NCI-H774 (cell line): ENCODE measurements around the gene ARIH2.
A peak's percentile ranks its signal among the peaks of the same experiment; 100 is the strongest.

Experiments used
- DNase-seq: peaks from one replicate; lab custom pipeline; 2025; lab: John Stamatoyannopoulos, UW

Gene ARIH2

GRCh38 chr3:48974076-48974864, 55.6 kb downstream of the ARIH2 start:
- no peak for DNase-seq

- no peak for DNase-seq
Measured at GRCh38 chr3:48979451-48979850, 60.8 kb downstream of the ARIH2 start.

- DNase-seq, result no peak
Measured at GRCh38 chr3:48980295-48980694, 61.7 kb downstream of the ARIH2 start.

GRCh38 chr3:48982016-48982415, 63.4 kb downstream of the ARIH2 start:
- DNase-seq, result no peak

- DNase-seq, result no peak
Measured at GRCh38 chr3:48982686-48983085, 64.0 kb downstream of the ARIH2 start.

GRCh38 chr3:48983096-48983495, 64.5 kb downstream of the ARIH2 start:
- DNase-seq, result no peak

GRCh38 chr3:48984663-48985062, 66.0 kb downstream of the ARIH2 start:
- no peak for DNase-seq

GRCh38 chr3:48985831-48986376, 67.3 kb downstream of the ARIH2 start:
- no peak for DNase-seq

GRCh38 chr3:48989126-48989795, 70.6 kb downstream of the ARIH2 start:
- no peak for DNase-seq

- DNase-seq, result peak; percentile 23
Measured at GRCh38 chr3:48989796-48990635, 71.4 kb downstream of the ARIH2 start, which contains the start of gene P4HTM. P4HTM (plus strand) TSS chr3:48990241; CDS start chr3:48990257, 16 bp downstream.

- no peak for DNase-seq
Measured at GRCh38 chr3:48990636-48991469, 72.2 kb downstream of the ARIH2 start.

GRCh38 chr3:48991851-48992545, 73.4 kb downstream of the ARIH2 start:
- DNase-seq, result no peak

GRCh38 chr3:48993834-48994233, 75.2 kb downstream of the ARIH2 start:
- no peak for DNase-seq

GRCh38 chr3:48996640-48997039, 78.0 kb downstream of the ARIH2 start:
- no peak for DNase-seq

- no peak for DNase-seq
Measured at GRCh38 chr3:48997102-48997635, 78.5 kb downstream of the ARIH2 start.

- no peak for DNase-seq
Measured at GRCh38 chr3:48997714-48998637, 79.3 kb downstream of the ARIH2 start.

- DNase-seq, result no peak
Measured at GRCh38 chr3:48999085-48999858, 80.6 kb downstream of the ARIH2 start.

- DNase-seq, result no peak
Measured at GRCh38 chr3:49001155-49001554, 82.5 kb downstream of the ARIH2 start.
